ENCODE data around the gene CDH13. TPM values are rescaled to one million over a fixed set of nuclear protein-coding genes. Genes with fewer than 3 reads are reported as not detected.

Gene CDH13
- total RNA-seq, 4 donors from 2014 or later = 3.1 to 13.5 (median 8.9) TPM

DNA sequence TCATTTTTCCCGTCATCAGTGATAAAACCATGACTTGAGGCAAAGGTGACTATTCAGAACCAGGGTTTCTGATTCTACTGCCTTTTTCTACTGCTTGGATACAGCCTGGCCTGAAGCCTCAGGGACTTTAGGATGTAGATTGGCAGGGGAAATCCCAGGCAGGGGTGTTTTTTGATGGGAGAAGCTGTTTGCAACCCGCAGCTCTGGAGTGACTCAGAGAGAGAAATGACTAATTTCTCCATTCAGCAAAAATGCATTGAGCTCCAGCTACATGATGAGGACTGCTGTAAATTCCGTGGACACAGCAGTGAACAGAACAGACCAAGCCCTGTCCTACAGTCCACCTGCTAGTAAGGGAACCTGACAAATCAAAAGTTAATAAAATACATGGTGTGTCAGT, 560.6 kb downstream of the CDH13 start:
- H3K36me3 ChIP-seq = no peaks in the 10 kb centered on the region
- intact Hi-C loops (cut with DNase I) = no loop called here
- H3K27ac ChIP-seq (replicated peaks in 1 of 4) = no peak overlapping the region
- no peak for DNase-seq (ENCODE audit: extremely low spot score)
- H3K4me1 ChIP-seq = no peaks in the 10 kb centered on the region
- H3K9me3 ChIP-seq = no peaks in the 10 kb centered on the region
- no peak overlapping the region for H3K4me3 ChIP-seq
- WGBS = 60% methylated on average over 3 of the region's 3 CpGs
- peaks cover 0 to 5% (median 0%) of the 10 kb centered on the region in 4 donors for H3K27me3 ChIP-seq
- TF ChIP-seq EP300 (IDR thresholded peaks at IDR 0.05) (no peak), POLR2A (IDR thresholded peaks at IDR 0.05; ENCODE audit: low read depth) (no peak)

DNA sequence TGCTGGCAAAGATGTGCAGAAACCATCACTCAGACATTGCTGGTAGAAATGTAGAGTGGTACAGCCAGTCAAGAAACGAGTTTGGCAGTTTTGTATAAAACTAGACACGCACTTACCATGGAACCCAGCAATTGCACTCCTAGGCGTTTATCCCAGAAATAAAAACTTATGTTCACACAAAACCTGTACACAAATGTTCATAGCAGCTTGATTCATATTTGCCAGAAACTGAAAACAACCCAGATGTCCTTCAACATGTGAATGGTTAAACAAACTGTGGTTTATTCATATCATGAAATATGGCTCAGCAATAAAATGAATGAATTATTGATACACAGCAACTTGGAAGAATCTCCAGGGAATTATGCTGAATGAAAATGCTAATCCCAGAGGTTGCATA, 570.0 kb downstream of the CDH13 start:
- DNase-seq (ENCODE audit: extremely low spot score) = no peak
- no peaks in the 10 kb centered on the region for H3K36me3 ChIP-seq
- no peaks in the 10 kb centered on the region for H3K9me3 ChIP-seq
- WGBS = 80% methylated on average over 3 of the region's 3 CpGs
- no peaks in the 10 kb centered on the region for H3K4me1 ChIP-seq
- intact Hi-C loops (cut with DNase I) = no loop called here
- TF ChIP-seq POLR2A (IDR thresholded peaks at IDR 0.05; ENCODE audit: low read depth) (no peak), POLR2AphosphoS5 (IDR thresholded peaks at IDR 0.05) (no peak), CTCF (IDR thresholded peaks at IDR 0.05) (no peak), EP300 (IDR thresholded peaks at IDR 0.05) (no peak)
- no peak overlapping the region for H3K27ac ChIP-seq (replicated peaks in 1 of 4)
- H3K27me3 ChIP-seq = no peaks in the 10 kb centered on the region
- H3K4me3 ChIP-seq = no peak overlapping the region

GRCh38 chr16:83197450-83197849, 570.7 kb downstream of the CDH13 start:
- no peak for TF ChIP-seq POLR2A (IDR thresholded peaks at IDR 0.05; ENCODE audit: low read depth)
- TF ChIP-seq EP300 (IDR thresholded peaks at IDR 0.05) = no peak
- TF ChIP-seq CTCF (IDR thresholded peaks at IDR 0.05) = no peak
- TF ChIP-seq POLR2AphosphoS5 (IDR thresholded peaks at IDR 0.05) = no peak
- H3K27me3 ChIP-seq = no peaks in the 10 kb centered on the region
- H3K4me1 ChIP-seq = no peaks in the 10 kb centered on the region
- intact Hi-C loops (cut with DNase I) = no loop called here
- DNase-seq (ENCODE audit: extremely low spot score) = no peak
- no peak overlapping the region for H3K4me3 ChIP-seq
- H3K36me3 ChIP-seq = no peaks in the 10 kb centered on the region
- H3K27ac ChIP-seq (replicated peaks in 1 of 4) = no peak overlapping the region
- no peaks in the 10 kb centered on the region for H3K9me3 ChIP-seq
- 91% methylated on average over 5 of the region's 5 CpGs for WGBS

DNA sequence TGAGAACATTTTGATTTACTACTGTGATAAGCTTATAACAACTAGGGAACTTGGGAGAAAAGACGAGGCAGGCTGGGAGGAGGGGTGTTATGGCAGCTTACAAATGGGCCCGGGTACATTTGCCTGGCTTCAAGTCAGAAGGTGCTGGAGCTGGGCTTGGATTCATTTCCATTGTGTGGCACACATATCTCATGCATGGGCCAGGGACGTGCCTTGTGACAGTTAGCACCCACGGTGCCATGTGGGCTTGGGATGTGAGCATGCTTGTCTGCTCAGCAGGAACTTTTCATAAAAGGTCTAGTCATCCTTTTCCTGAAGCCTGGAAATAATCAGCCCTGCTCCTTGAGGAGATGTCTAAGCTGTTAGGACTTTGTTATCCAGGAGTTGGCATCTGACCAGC, 572.2 kb downstream of the CDH13 start:
- Histone ChIP-seq H3K27me3 (no peaks in the 10 kb centered on the region), H3K36me3 (no peaks in the 10 kb centered on the region), H3K9me3 (no peaks in the 10 kb centered on the region), H3K4me3 (no peak overlapping the region), H3K27ac (replicated peaks in 1 of 4) (no peak overlapping the region), H3K4me1 (no peaks in the 10 kb centered on the region)
- intact Hi-C loops (cut with DNase I) = no loop called here
- no peak for DNase-seq (ENCODE audit: extremely low spot score)
- 66% methylated on average over 3 of the region's 4 CpGs for WGBS
- no peak for TF ChIP-seq CTCF (IDR thresholded peaks at IDR 0.05)
- TF ChIP-seq EP300 (IDR thresholded peaks at IDR 0.05) = no peak
- TF ChIP-seq POLR2AphosphoS5 (IDR thresholded peaks at IDR 0.05) = no peak
- no peak for TF ChIP-seq POLR2A (IDR thresholded peaks at IDR 0.05; ENCODE audit: low read depth)

DNA sequence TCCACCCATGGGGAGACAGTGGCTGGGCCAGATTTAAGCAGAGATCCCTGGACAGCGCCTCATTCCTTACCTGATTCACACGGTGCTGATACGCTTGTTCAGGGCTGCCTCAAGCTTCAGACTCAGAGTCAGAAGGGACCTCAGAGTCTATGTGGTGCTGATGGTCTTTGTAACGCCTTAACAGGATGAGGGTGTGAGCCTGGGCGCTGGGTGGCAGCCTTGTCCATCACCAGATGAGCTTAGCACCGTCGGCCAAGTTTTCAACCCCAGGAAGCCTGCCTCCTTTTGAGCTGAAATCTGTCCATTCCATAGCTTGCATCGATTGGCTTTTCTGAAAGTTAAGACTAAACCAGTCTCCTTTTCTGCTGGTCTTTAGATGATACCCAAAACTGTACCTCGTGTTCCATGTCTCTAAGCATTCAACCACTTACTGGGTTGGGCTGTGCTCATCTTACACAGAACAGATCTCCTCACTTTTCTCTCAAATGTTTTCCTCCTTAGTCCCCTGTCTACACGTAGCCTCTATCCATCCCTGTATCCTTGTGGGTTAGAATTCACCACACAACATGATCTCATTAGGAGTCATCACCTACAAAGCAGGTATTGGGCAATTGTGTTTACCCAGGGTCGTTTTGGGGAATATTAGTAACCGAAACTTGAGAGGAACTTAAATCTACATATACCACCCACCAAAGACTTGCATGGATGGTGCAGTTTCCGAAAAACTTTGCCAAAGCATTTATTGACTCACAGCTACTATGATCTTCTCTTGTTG, 573.4 kb downstream of the CDH13 start:
- Histone ChIP-seq H3K27ac (replicated peaks in 1 of 4) (no peak overlapping the region), H3K9me3 (no peaks in the 10 kb centered on the region), H3K27me3 (no peaks in the 10 kb centered on the region), H3K36me3 (no peaks in the 10 kb centered on the region), H3K4me1 (no peaks in the 10 kb centered on the region), H3K4me3 (no peak overlapping the region)
- TF ChIP-seq EP300 (IDR thresholded peaks at IDR 0.05) (no peak), POLR2AphosphoS5 (IDR thresholded peaks at IDR 0.05) (no peak), POLR2A (IDR thresholded peaks at IDR 0.05; ENCODE audit: low read depth) (no peak), CTCF (IDR thresholded peaks at IDR 0.05) (no peak)
- no peak for DNase-seq (ENCODE audit: extremely low spot score)
- intact Hi-C loops (cut with DNase I) = no loop called here
- WGBS = 71% methylated on average over 9 of the region's 13 CpGs

All from esophagus muscularis mucosa (tissue), 4 donors.